Left renal pelvis (tissue), 4 donors: ENCODE data around the gene TCEA3. TPM values are rescaled to one million over a fixed set of nuclear protein-coding genes. Genes with fewer than 3 reads are reported as not detected.

Experiments
- DNase-seq, 4 donors: peaks; one replicate each; pipeline ENCODE4 v3.0.0-alpha.2; 2013; ENCODE audit warnings: low read depth in 4 of 4, low spot score in 3 of 4
- polyA plus RNA-seq, 4 donors: library from polyadenylated mRNA; unstranded; fragments of 120-200 nt; gene quantifications; one replicate each; pipeline ENCODE4 v1.2.1, GENCODE V29; 2013; ENCODE audit not compliant: insufficient read length in 4 of 4

The TCEA3 gene
- polyA plus RNA-seq, 4 donors, result 11.2 to 55.1 (median 38.5) TPM

GRCh38 chr1:23370709-23371584, 53.6 kb downstream of the TCEA3 start:
- DNase-seq, result peak in 3 of 4 donors; percentile 39 to 71 (median 52)

GRCh38 chr1:23370330-23370708, 54.2 kb downstream of the TCEA3 start:
- DNase-seq, result no peak

GRCh38 chr1:23369335-23370013, 55.1 kb downstream of the TCEA3 start, which contains the start of gene ZNF436:
TSS of gene ZNF436 (minus strand) at chr1:23369836. CDS start at chr1:23368005, 1,831 bp downstream.
- peak in 3 of 4 donors; percentile 70 to 84 (median 71) for DNase-seq

- DNase-seq, result peak in 3 of 4 donors; percentile 87 to 90 (median 88)
These were observed 55.8 kb downstream of the TCEA3 start for GRCh38 chr1:23368562-23369334.

GRCh38 chr1:23367791-23368561, 56.6 kb downstream of the TCEA3 start:
- DNase-seq, result peak; percentile 95 to 98 (median 96)

- DNase-seq, result no peak
These were observed 57.1 kb downstream of the TCEA3 start for GRCh38 chr1:23367451-23367790.

- DNase-seq, result no peak
These were observed 58.0 kb downstream of the TCEA3 start for GRCh38 chr1:23366598-23366997.

GRCh38 chr1:23366146-23366545, 58.4 kb downstream of the TCEA3 start:
- DNase-seq, result no peak

GRCh38 chr1:23362218-23362713, 62.3 kb downstream of the TCEA3 start:
- DNase-seq, result no peak

- no peak for DNase-seq
These were observed 66.2 kb downstream of the TCEA3 start for GRCh38 chr1:23358310-23358875.

- no peak for DNase-seq
These were observed 67.2 kb downstream of the TCEA3 start for GRCh38 chr1:23357138-23357908.

GRCh38 chr1:23356471-23357137, 67.9 kb downstream of the TCEA3 start:
- no peak for DNase-seq

- DNase-seq, result no peak
These were observed 70.3 kb downstream of the TCEA3 start for GRCh38 chr1:23354245-23354644.

GRCh38 chr1:23352096-23352695, 72.4 kb downstream of the TCEA3 start:
- DNase-seq, result no peak

- no peak for DNase-seq
These were observed 78.6 kb downstream of the TCEA3 start for GRCh38 chr1:23345920-23346319.

- DNase-seq, result peak in 2 of 4 donors; percentile 20 to 37
These were observed 79.5 kb downstream of the TCEA3 start for GRCh38 chr1:23344987-23345472.

- DNase-seq, result peak; percentile 99 to 100 (median 100)
These were observed 80.2 kb downstream of the TCEA3 start, which contains the start of gene HNRNPR for GRCh38 chr1:23344111-23344986. TSS of gene HNRNPR (minus strand) at chr1:23344284. CDS start at chr1:23341008, 3,276 bp downstream.
